HepG2 (cell line): ENCODE results near the gene ATP8A1. TPM values are rescaled to one million over a fixed set of nuclear protein-coding genes. Genes with fewer than 3 reads are reported as not detected.

Source experiments
- ATAC-seq: fragments of 200-7000 bp; cut with Tn5 transposase; 3 replicates; pipeline ENCODE4 v1.9.1; 2020; ENCODE audit warnings: mild to moderate bottlenecking, moderate library complexity
- BruUV-seq: library from RNA; stranded (reverse); fragments of 400-500 nt; replicated peaks from 2 replicates; lab custom pipeline; 2021; lab: Mats Ljungman, UMichigan
- CTCF ChIA-PET: fragments of 300-600 bp; formaldehyde crosslinking; extraction: SDS; loops from one replicate; lab custom pipeline; 2021; ENCODE audit warnings: low total read pairs, inconsistent platforms, low intra/inter-chr PET ratio; lab: Yijun Ruan, JAX
- POLR2A ChIA-PET: fragments of 350-600 bp; sonication (Branson Sonifier 250); formaldehyde crosslinking; loops from one replicate; lab custom pipeline; 2020; ENCODE audit warnings: antibody characterized with exemption, inconsistent platforms; lab: Yijun Ruan, JAX
- DNase-seq: peaks from one replicate; pipeline ENCODE4 v3.0.0-alpha.2; 2015; ENCODE audit warnings: low spot score
- FAIRE-seq: peaks from 3 replicates; lab custom pipeline; 2011; peaks lifted over from hg19 to GRCh38; lab: Jason Lieb, UNC
- H2AFZ ChIP-seq: one replicate; pipeline ENCODE4 v1.6.1; 2011; ENCODE audit warnings: low read length, inconsistent platforms
- H3K27ac ChIP-seq: fragments of 300-600 bp; 3 replicates; pipeline ENCODE4 v1.8.0; 2011; ENCODE audit warnings: mixed run types, mild to moderate bottlenecking, mixed read lengths, low read length, inconsistent platforms; ENCODE audit not compliant: insufficient read depth; ENCODE audit errors: extremely low read length
- H3K27me3 ChIP-seq, 2 experiments: fragments of 200-600 bp in 1 of 2; 2 replicates in 1 of 2; 3 replicates in 1 of 2; pipeline versions ENCODE4 v1.6.0 to v1.8.0; 2011; ENCODE audit warnings: low read length in 2 of 2, mild to moderate bottlenecking in 2 of 2, moderate library complexity in 2 of 2, inconsistent platforms in 1 of 2; ENCODE audit not compliant: insufficient read depth in 2 of 2, control insufficient read depth in 1 of 2
- H3K36me3 ChIP-seq, 2 experiments: fragments of 200-600 bp in 1 of 2; replicated peaks in 1 of 2; 2 replicates in 1 of 2; 3 replicates in 1 of 2; pipeline versions ENCODE4 v1.5.1 to v1.8.0; 2011; ENCODE audit warnings: low read length in 2 of 2, inconsistent platforms in 1 of 2; ENCODE audit not compliant: insufficient read depth in 2 of 2, control insufficient read depth in 1 of 2
- H3K4me1 ChIP-seq: 2 replicates; pipeline ENCODE4 v1.5.1; 2012; ENCODE audit warnings: low read length, inconsistent platforms; ENCODE audit not compliant: insufficient read depth
- H3K4me2 ChIP-seq: 2 replicates; pipeline ENCODE4 v1.6.0; 2011; ENCODE audit warnings: low read depth, low read length, inconsistent platforms
- H3K4me3 ChIP-seq, 3 experiments: fragments of 200-600 bp in 1 of 3; sonication (generic), shearing (Covaris generic) in 1 of 3; replicated peaks in 1 of 3; 2 replicates each; pipeline ENCODE4 v1.5.1; 2011 to 2016; ENCODE audit warnings: low read length in 3 of 3, inconsistent platforms in 2 of 3, low read depth in 2 of 3, mild to moderate bottlenecking in 2 of 3, control low read depth in 1 of 3, mixed read lengths in 1 of 3; ENCODE audit not compliant: insufficient read depth in 1 of 3
- H3K79me2 ChIP-seq: one replicate; pipeline ENCODE4 v1.6.1; 2011; ENCODE audit warnings: low read length, inconsistent platforms; ENCODE audit not compliant: insufficient read depth
- H3K9ac ChIP-seq: 2 replicates; pipeline ENCODE4 v1.6.0; 2011; ENCODE audit warnings: mild to moderate bottlenecking, low read depth, low read length, inconsistent platforms; ENCODE audit not compliant: insufficient read depth
- H3K9me3 ChIP-seq: 2 replicates; pipeline ENCODE4 v1.5.1; 2012; ENCODE audit warnings: mild to moderate bottlenecking, low read length
- H4K20me1 ChIP-seq: 2 replicates; pipeline ENCODE4 v1.6.0; 2011; ENCODE audit warnings: inconsistent platforms, mild to moderate bottlenecking, low read length, moderate library complexity; ENCODE audit not compliant: insufficient read depth
- ASH2L ChIP-seq: fragments of 300-600, 200-600 bp; sonication (generic); IDR thresholded peaks from 2 replicates; pipeline ENCODE4 v1.7.0; 2017; ENCODE audit warnings: low read depth, mild to moderate bottlenecking, moderate library complexity, mixed read lengths, low read length; ENCODE audit not compliant: insufficient read length
- BRD4 ChIP-seq: sonication (generic); formaldehyde crosslinking; IDR thresholded peaks from 2 replicates; pipeline ENCODE4 v1.4.0; 2020; ENCODE audit warnings: missing genetic modification reagents
- CHCHD3 ChIP-seq: sonication (generic); formaldehyde crosslinking; IDR thresholded peaks from 2 replicates; pipeline ENCODE4 v1.8.0; 2022; ENCODE audit warnings: mild to moderate bottlenecking, missing genetic modification reagents, moderate library complexity
- HMG20B ChIP-seq: conservative IDR thresholded peaks from 2 replicates; pipeline ENCODE4 v1.6.1; 2016; ENCODE audit warnings: missing genetic modification reagents, missing compliant biosample characterization
- MATR3 ChIP-seq: sonication (generic); formaldehyde crosslinking; IDR thresholded peaks from 2 replicates; pipeline ENCODE4 v1.4.0; 2020; ENCODE audit warnings: missing genetic modification reagents
- NFE2L1 ChIP-seq: sonication (generic); formaldehyde crosslinking; IDR thresholded peaks from 2 replicates; pipeline ENCODE4 v1.4.0; 2020; ENCODE audit warnings: missing genetic modification reagents, mild to moderate bottlenecking, borderline replicate concordance
- PHF21A ChIP-seq: sonication (generic); formaldehyde crosslinking; IDR thresholded peaks from 2 replicates; pipeline ENCODE4 v1.5.0; 2020; ENCODE audit warnings: mild to moderate bottlenecking, missing genetic modification reagents
- PITX1 ChIP-seq: sonication (generic); formaldehyde crosslinking; IDR thresholded peaks from 2 replicates; pipeline ENCODE4 v1.5.1; 2020; ENCODE audit warnings: mild to moderate bottlenecking, missing genetic modification reagents
- SNAPC2 ChIP-seq: sonication (generic); formaldehyde crosslinking; IDR thresholded peaks from 2 replicates; pipeline ENCODE4 v1.8.1; 2022; ENCODE audit warnings: mild to moderate bottlenecking, missing genetic modification reagents
- TSC22D2 ChIP-seq: sonication (generic); formaldehyde crosslinking; IDR thresholded peaks from 2 replicates; pipeline ENCODE4 v1.5.1; 2020; ENCODE audit warnings: missing genetic modification reagents, mild to moderate bottlenecking, borderline replicate concordance
- ZNF343 ChIP-seq: sonication (generic); formaldehyde crosslinking; IDR thresholded peaks from 2 replicates; pipeline ENCODE4 v1.4.0; 2020; ENCODE audit warnings: mild to moderate bottlenecking, missing genetic modification reagents
- ZNF510 ChIP-seq: sonication (generic); formaldehyde crosslinking; IDR thresholded peaks from 2 replicates; pipeline ENCODE4 v1.4.0; 2020; ENCODE audit warnings: low read depth, mild to moderate bottlenecking, missing genetic modification reagents
- ZNF737 ChIP-seq: sonication (generic); formaldehyde crosslinking; IDR thresholded peaks from 2 replicates; pipeline ENCODE4 v1.5.0; 2020; ENCODE audit warnings: missing genetic modification reagents, mild to moderate bottlenecking, borderline replicate concordance
- WGBS: methylation state at CpG from one replicate; pipeline ENCODE4 v1.1.6; 2017; ENCODE audit warnings: low lambda C conversion rate; 5-methylcytosine and 5-hydroxymethylcytosine counted together
- in situ Hi-C: cut with HindIII; loops from 2 replicates; pipeline ENCODE4 v1.10.0; 2017; ENCODE audit warnings: low pct_unique_long_range_greater_than_20kb; ENCODE audit not compliant: extremely low pct_ligation_motif_present
- intact Hi-C: fragments of 100-400 bp; cut with micrococcal nuclease; formaldehyde crosslinking; loops from one replicate; pipeline ENCODE4 v1.10.0; 2022; ENCODE audit not compliant: unreplicated experiment
- polyA plus RNA-seq, 8 experiments: library from polyadenylated mRNA; depleted of rRNA in 3 of 8; stranded (reverse) in 7 of 8; unstranded in 1 of 8; fragments of >200 nt; fragmentation: Illumina TruSeq in 4 of 8; extraction: Trizol in 4 of 8; gene quantifications; 2 replicates each; pipeline versions ENCODE4 v1.2.1 to v1.2.3, GENCODE V29; 2011 to 2016; ENCODE audit warnings: low read depth in 4 of 8, missing spikeins in 1 of 8, mixed read lengths in 1 of 8; ENCODE audit not compliant: insufficient read depth in 1 of 8
- total RNA-seq, 5 experiments: library from RNA; depleted of rRNA; stranded (reverse); fragments of >200 nt; fragmentation: Illumina TruSeq; extraction: Trizol; gene quantifications; 2 replicates each; pipeline ENCODE4 v1.2.3, GENCODE V29; 2016; ENCODE audit warnings: low read depth in 1 of 5
- TF ChIP-seq, protein P1 (sequence below): sonication (generic); formaldehyde crosslinking; IDR thresholded peaks from 2 replicates; pipeline ENCODE4 v1.8.0; 2022; ENCODE audit warnings: missing genetic modification reagents, mild to moderate bottlenecking, inconsistent platforms, borderline replicate concordance
- TF ChIP-seq, protein P2 (sequence below): sonication (generic); formaldehyde crosslinking; conservative IDR thresholded peaks from 2 replicates; pipeline ENCODE4 v1.4.0; 2020; ENCODE audit warnings: missing genetic modification reagents
- TF ChIP-seq, protein P3 (sequence below): sonication (generic); formaldehyde crosslinking; IDR thresholded peaks from 2 replicates; pipeline ENCODE4 v1.8.0; 2023; ENCODE audit warnings: mild to moderate bottlenecking, missing genetic modification reagents
- TF ChIP-seq, protein P4 (sequence below): sonication (generic); formaldehyde crosslinking; IDR thresholded peaks from 2 replicates; pipeline ENCODE4 v1.5.0; 2020; ENCODE audit warnings: missing genetic modification reagents

The ATP8A1 gene
- total and polyA plus RNA-seq, 2 of the 13 experiments (the other 11 are each of a cell fraction or from before 2014, with no cell fraction given) = 1.7 to 6.2 TPM

DNA sequence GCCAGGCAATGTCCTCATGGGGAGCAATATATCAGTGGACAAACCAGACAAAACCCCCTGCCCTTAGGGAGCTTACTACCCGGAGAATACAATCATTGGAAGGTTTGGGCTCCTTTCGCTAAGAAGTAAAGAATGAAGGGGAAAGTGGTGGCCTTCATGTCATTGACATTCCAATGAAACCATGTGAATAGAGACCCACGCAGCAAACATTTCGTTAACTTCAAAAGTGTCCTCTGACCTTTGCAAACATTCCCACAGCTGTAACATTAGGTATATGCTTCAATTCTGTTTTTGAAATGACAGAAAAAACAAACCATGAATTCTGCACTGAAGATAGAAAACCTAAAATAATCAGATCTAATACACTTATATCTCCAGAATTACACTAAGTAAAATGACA, 7.0 kb downstream of the ATP8A1 start (continued):
- TF ChIP-seq, protein P1, sequence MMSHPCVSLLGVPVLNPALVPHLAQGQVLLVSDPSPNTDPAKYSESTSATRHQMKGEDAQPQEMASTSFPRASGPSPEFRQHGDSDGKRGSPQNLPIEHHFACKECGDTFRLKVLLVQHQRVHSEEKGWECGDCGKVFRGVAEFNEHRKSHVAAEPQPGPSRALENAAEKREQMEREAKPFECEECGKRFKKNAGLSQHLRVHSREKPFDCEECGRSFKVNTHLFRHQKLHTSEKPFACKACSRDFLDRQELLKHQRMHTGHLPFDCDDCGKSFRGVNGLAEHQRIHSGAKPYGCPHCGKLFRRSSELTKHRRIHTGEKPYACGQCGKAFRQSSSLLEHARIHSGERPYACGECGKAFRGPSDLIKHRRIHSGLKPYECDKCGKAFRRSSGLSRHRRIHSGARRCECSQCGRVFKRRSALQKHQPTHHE (CRISPR knock-in tag) = no peak
- TF ChIP-seq, all 625 proteins: peak for 17

DNA sequence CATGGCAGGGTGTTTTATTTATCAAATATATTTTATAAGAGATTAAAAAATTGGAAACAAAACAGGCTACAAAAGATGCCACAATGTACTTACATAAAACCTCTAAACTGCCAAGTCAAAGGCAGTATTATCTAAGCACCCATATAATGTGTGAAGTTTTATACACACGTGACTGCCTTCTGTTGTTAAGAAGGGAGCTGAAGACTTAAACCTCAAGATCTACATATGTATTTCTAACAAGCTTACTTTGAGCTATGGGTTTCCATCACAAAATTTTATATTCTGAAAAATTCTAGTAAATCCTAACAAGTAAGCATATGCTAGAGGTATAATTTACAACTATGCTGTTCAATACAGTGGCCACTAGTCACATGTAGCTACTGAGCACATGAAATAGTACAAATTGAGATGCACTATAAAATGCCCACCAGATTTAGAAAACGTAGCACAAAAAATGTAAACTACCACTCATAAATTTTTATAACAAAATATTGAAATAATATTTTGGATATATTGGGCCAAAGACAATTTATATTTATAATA, 9.8 kb downstream of the ATP8A1 start:
- CTCF ChIA-PET = no interaction called here
- no peak overlapping the region for H3K27ac ChIP-seq
- in situ Hi-C loops (no loop called here), intact Hi-C loops (no loop called here)
- H2AFZ ChIP-seq = no peak overlapping the region
- H3K4me1 ChIP-seq = peaks cover 18% of the 10 kb centered on the region
- ATAC-seq = no peak
- no peaks in the 10 kb centered on the region for H3K79me2 ChIP-seq
- no peak overlapping the region for H3K4me2 ChIP-seq
- no peak for TF ChIP-seq CHCHD3 (CRISPR knock-in tag)
- no peak for TF ChIP-seq ZNF737
- TF ChIP-seq PHF21A (CRISPR knock-in tag) = no peak
- no peak for TF ChIP-seq ZNF343 (CRISPR knock-in tag)
- TF ChIP-seq TSC22D2 (CRISPR knock-in tag) = no peak
- TF ChIP-seq MATR3 (CRISPR knock-in tag) = no peak
- TF ChIP-seq NFE2L1 (CRISPR knock-in tag) = no peak
- TF ChIP-seq, protein P2, sequence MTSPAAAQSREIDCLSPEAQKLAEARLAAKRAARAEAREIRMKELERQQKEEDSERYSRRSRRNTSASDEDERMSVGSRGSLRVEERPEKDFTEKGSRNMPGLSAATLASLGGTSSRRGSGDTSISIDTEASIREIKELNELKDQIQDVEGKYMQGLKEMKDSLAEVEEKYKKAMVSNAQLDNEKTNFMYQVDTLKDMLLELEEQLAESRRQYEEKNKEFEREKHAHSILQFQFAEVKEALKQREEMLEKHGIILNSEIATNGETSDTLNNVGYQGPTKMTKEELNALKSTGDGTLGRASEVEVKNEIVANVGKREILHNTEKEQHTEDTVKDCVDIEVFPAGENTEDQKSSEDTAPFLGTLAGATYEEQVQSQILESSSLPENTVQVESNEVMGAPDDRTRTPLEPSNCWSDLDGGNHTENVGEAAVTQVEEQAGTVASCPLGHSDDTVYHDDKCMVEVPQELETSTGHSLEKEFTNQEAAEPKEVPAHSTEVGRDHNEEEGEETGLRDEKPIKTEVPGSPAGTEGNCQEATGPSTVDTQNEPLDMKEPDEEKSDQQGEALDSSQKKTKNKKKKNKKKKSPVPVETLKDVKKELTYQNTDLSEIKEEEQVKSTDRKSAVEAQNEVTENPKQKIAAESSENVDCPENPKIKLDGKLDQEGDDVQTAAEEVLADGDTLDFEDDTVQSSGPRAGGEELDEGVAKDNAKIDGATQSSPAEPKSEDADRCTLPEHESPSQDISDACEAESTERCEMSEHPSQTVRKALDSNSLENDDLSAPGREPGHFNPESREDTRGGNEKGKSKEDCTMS (CRISPR knock-in tag) = no peak
- no peak for TF ChIP-seq BRD4
- TF ChIP-seq ZNF510 = no peak
- no peak for TF ChIP-seq HMG20B (CRISPR knock-in tag)
- no peak for TF ChIP-seq PITX1 (CRISPR knock-in tag)
- TF ChIP-seq, protein P3, sequence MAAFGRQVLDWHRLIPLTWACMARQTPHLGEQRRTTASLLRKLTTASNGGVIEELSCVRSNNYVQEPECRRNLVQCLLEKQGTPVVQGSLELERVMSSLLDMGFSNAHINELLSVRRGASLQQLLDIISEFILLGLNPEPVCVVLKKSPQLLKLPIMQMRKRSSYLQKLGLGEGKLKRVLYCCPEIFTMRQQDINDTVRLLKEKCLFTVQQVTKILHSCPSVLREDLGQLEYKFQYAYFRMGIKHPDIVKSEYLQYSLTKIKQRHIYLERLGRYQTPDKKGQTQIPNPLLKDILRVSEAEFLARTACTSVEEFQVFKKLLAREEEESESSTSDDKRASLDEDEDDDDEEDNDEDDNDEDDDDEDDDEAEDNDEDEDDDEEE (CRISPR knock-in tag) = no peak
- TF ChIP-seq, protein P4, sequence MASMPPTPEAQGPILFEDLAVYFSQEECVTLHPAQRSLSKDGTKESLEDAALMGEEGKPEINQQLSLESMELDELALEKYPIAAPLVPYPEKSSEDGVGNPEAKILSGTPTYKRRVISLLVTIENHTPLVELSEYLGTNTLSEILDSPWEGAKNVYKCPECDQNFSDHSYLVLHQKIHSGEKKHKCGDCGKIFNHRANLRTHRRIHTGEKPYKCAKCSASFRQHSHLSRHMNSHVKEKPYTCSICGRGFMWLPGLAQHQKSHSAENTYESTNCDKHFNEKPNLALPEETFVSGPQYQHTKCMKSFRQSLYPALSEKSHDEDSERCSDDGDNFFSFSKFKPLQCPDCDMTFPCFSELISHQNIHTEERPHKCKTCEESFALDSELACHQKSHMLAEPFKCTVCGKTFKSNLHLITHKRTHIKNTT (CRISPR knock-in tag) = no peak
- no peak for TF ChIP-seq ASH2L
- no peak for TF ChIP-seq SNAPC2 (CRISPR knock-in tag)
- TF ChIP-seq, all 625 proteins: peak for 0
- Histone ChIP-seq H3K4me3 (no peak overlapping the region), H3K27me3 (no peaks in the 10 kb centered on the region), H3K9ac (no peak overlapping the region), H3K36me3 (no peaks in the 10 kb centered on the region), H4K20me1 (no peaks in the 10 kb centered on the region), H3K9me3 (no peaks in the 10 kb centered on the region)
- FAIRE-seq = no peak
- BruUV-seq = no TSS peak
- WGBS = 64% methylated on average over 2 of the region's 2 CpGs
- POLR2A ChIA-PET = no interaction called here
- DNase-seq = no peak
